H1 (cell line): ENCODE results near the gene HTN1. TPM values are rescaled to one million over a fixed set of nuclear protein-coding genes. Genes with fewer than 3 reads are reported as not detected.

Experiments used
- CTCF ChIA-PET: fragments of 300-600 bp; sonication (Branson Sonifier 250); formaldehyde crosslinking; loops from one replicate; lab custom pipeline; 2021; ENCODE audit not compliant: partially characterized antibody; lab: Charles Lee
- POLR2A ChIA-PET: fragments of 300-600 bp; sonication (Branson Sonifier 250); formaldehyde crosslinking; loops from one replicate; lab custom pipeline; 2021; ENCODE audit warnings: inconsistent platforms; ENCODE audit not compliant: partially characterized antibody; lab: Charles Lee
- DNase-seq, 2 experiments: peaks; one replicate each; pipeline versions ENCODE4 v3.0.0 to v3.0.0-alpha.2; 2010 to 2022; ENCODE audit warnings: low spot score in 2 of 2, low read depth in 1 of 2, mixed read lengths in 1 of 2
- FAIRE-seq: peaks from 2 replicates; lab custom pipeline; 2011; peaks lifted over from hg19 to GRCh38; lab: Jason Lieb, UNC
- H2AFZ ChIP-seq: 2 replicates; pipeline ENCODE4 v1.8.1; 2012; ENCODE audit warnings: low read length, inconsistent platforms
- H2AK5ac ChIP-seq: 2 replicates; pipeline ENCODE4 v1.6.1; 2013; ENCODE audit warnings: low read depth, low read length
- H2BK120ac ChIP-seq: replicated peaks from 2 replicates; pipeline ENCODE3; 2013; ENCODE audit warnings: low read depth, low read length, inconsistent platforms
- H2BK12ac ChIP-seq: 2 replicates; pipeline ENCODE4 v1.6.1; 2013; ENCODE audit warnings: low read depth, low read length
- H2BK15ac ChIP-seq: 2 replicates; pipeline ENCODE4 v1.6.1; 2013; ENCODE audit warnings: low read length
- H2BK20ac ChIP-seq: 2 replicates; pipeline ENCODE4 v1.6.1; 2013; ENCODE audit warnings: low read length
- H2BK5ac ChIP-seq: 2 replicates; pipeline ENCODE4 v1.6.1; 2013; ENCODE audit warnings: low read depth, low read length
- H3K14ac ChIP-seq: 2 replicates; pipeline ENCODE4 v1.6.1; 2013; ENCODE audit warnings: inconsistent platforms; ENCODE audit not compliant: insufficient read length
- H3K18ac ChIP-seq: 2 replicates; pipeline ENCODE4 v1.6.1; 2013; ENCODE audit warnings: low read length; ENCODE audit errors: extremely low read depth
- H3K23ac ChIP-seq: 2 replicates; pipeline ENCODE4 v1.6.1; 2013; ENCODE audit warnings: inconsistent platforms; ENCODE audit not compliant: insufficient read length
- H3K23me2 ChIP-seq: 2 replicates; pipeline ENCODE4 v1.6.1; 2013; ENCODE audit warnings: low read depth, low read length
- H3K27ac ChIP-seq: 2 replicates; pipeline ENCODE4 v1.6.1; 2011; ENCODE audit warnings: low read depth, low read length, inconsistent platforms
- H3K27me3 ChIP-seq, 4 experiments: replicated peaks in 1 of 4; 1 replicate in 1 of 4; 2 replicates in 3 of 4; pipeline versions ENCODE4 v1.6.1 to v1.8.1; 2011 to 2013; ENCODE audit warnings: low read length in 3 of 4, mild to moderate bottlenecking in 3 of 4, inconsistent platforms in 2 of 4, mixed read lengths in 2 of 4, moderate library complexity in 1 of 4; ENCODE audit not compliant: control insufficient read depth in 3 of 4, insufficient read depth in 3 of 4; ENCODE audit errors: extremely low read depth in 1 of 4
- H3K36me3 ChIP-seq, 4 experiments: 2 replicates each; pipeline versions ENCODE4 v1.6.1 to v1.8.1; 2011 to 2013; ENCODE audit warnings: mild to moderate bottlenecking in 4 of 4, low read length in 3 of 4, moderate library complexity in 2 of 4, control low read depth in 1 of 4, inconsistent platforms in 1 of 4; ENCODE audit not compliant: insufficient read depth in 4 of 4, control insufficient read depth in 2 of 4
- H3K4ac ChIP-seq: replicated peaks from 2 replicates; pipeline ENCODE3; 2013; ENCODE audit warnings: low read length, low read depth, mixed read lengths, inconsistent platforms; ENCODE audit not compliant: insufficient read length
- H3K4me1 ChIP-seq, 4 experiments: replicated peaks in 1 of 4; 1 replicate in 1 of 4; 2 replicates in 3 of 4; pipeline versions ENCODE4 v1.6.1 to v1.8.1; 2011 to 2013; ENCODE audit warnings: low read length in 3 of 4, inconsistent platforms in 2 of 4, mixed read lengths in 1 of 4; ENCODE audit not compliant: insufficient read depth in 4 of 4, control insufficient read depth in 3 of 4
- H3K4me2 ChIP-seq, 2 experiments: 2 replicates each; pipeline versions ENCODE4 v1.6.1 to v1.8.1; 2011 to 2013; ENCODE audit warnings: low read depth in 2 of 2, low read length in 2 of 2, control low read depth in 1 of 2, inconsistent platforms in 1 of 2, mild to moderate bottlenecking in 1 of 2; ENCODE audit not compliant: insufficient read depth in 1 of 2
- H3K4me3 ChIP-seq, 4 experiments: fragments of 200-600, 300-600 bp in 1 of 4; sonication (generic), shearing (Covaris generic), sonication (Bioruptor Twin) in 1 of 4; 2 replicates each; pipeline versions ENCODE4 v1.5.1 to v1.8.1; 2011 to 2016; ENCODE audit warnings: low read length in 4 of 4, low read depth in 3 of 4, control low read depth in 2 of 4, inconsistent platforms in 2 of 4, mild to moderate bottlenecking in 2 of 4, mixed read lengths in 1 of 4, moderate library complexity in 1 of 4; ENCODE audit not compliant: insufficient read depth in 2 of 4; ENCODE audit errors: extremely low read depth in 1 of 4
- H3K56ac ChIP-seq: replicated peaks from 2 replicates; pipeline ENCODE3; 2013; ENCODE audit warnings: low read depth, mild to moderate bottlenecking, mixed read lengths, low read length, inconsistent platforms; ENCODE audit not compliant: insufficient read length
- H3K79me1 ChIP-seq: 2 replicates; pipeline ENCODE4 v1.6.1; 2013; ENCODE audit warnings: low read depth, low read length, control low read depth
- H3K79me2 ChIP-seq, 2 experiments: 2 replicates each; pipeline versions ENCODE4 v1.6.1 to v1.8.1; 2012 to 2013; ENCODE audit warnings: low read length in 2 of 2, mild to moderate bottlenecking in 2 of 2, inconsistent platforms in 1 of 2; ENCODE audit not compliant: insufficient read depth in 2 of 2, control insufficient read depth in 1 of 2
- H3K9ac ChIP-seq, 4 experiments: replicated peaks in 1 of 4; 1 replicate in 1 of 4; 2 replicates in 3 of 4; pipeline versions ENCODE4 v1.6.1 to v1.8.1; 2011 to 2013; ENCODE audit warnings: low read depth in 3 of 4, low read length in 3 of 4, control low read depth in 2 of 4, mild to moderate bottlenecking in 2 of 4, moderate library complexity in 2 of 4, inconsistent platforms in 1 of 4; ENCODE audit errors: extremely low read depth in 1 of 4
- H3K9me3 ChIP-seq, 2 experiments: 2 replicates each; pipeline versions ENCODE4 v1.6.1 to v1.8.1; 2012 to 2013; ENCODE audit warnings: mild to moderate bottlenecking in 2 of 2, moderate library complexity in 2 of 2, control low read depth in 1 of 2, inconsistent platforms in 1 of 2, low read depth in 1 of 2, low read length in 1 of 2, mixed read lengths in 1 of 2; ENCODE audit not compliant: insufficient read depth in 2 of 2
- H4K20me1 ChIP-seq, 2 experiments: replicated peaks in 1 of 2; 2 replicates each; pipeline versions ENCODE3 to v1.8.1; 2011 to 2013; ENCODE audit warnings: inconsistent platforms in 2 of 2, low read length in 2 of 2, mild to moderate bottlenecking in 1 of 2; ENCODE audit not compliant: insufficient read depth in 2 of 2, control insufficient read depth in 1 of 2
- H4K5ac ChIP-seq: 2 replicates; pipeline ENCODE4 v1.6.1; 2013; ENCODE audit warnings: low read length, low read depth, mixed read lengths, inconsistent platforms; ENCODE audit not compliant: insufficient read length
- H4K8ac ChIP-seq: 2 replicates; pipeline ENCODE4 v1.8.0; 2013; ENCODE audit warnings: mild to moderate bottlenecking, moderate library complexity, low read length, inconsistent platforms; ENCODE audit not compliant: insufficient read depth; ENCODE audit errors: extremely low read depth
- H4K91ac ChIP-seq: replicated peaks from 2 replicates; pipeline ENCODE3; 2013; ENCODE audit warnings: low read length, mixed read lengths, inconsistent platforms; ENCODE audit not compliant: insufficient read length
- BACH1 ChIP-seq: IDR thresholded peaks from 2 replicates; pipeline ENCODE4 v1.6.1; 2012; ENCODE audit warnings: low read length, improper control_type of control experiment
- CBX5 ChIP-seq: fragments of 300-800, 300-1000 bp; sonication (generic); IDR thresholded peaks from 2 replicates; pipeline ENCODE4 v1.7.1; 2016; ENCODE audit warnings: antibody characterized with exemption, low read length, low read depth
- CTBP2 ChIP-seq: IDR thresholded peaks from 2 replicates; pipeline ENCODE4 v1.7.0; 2011; ENCODE audit warnings: borderline replicate concordance, mild to moderate bottlenecking, moderate library complexity, mixed read lengths, low read length; ENCODE audit not compliant: insufficient read depth, insufficient read length
- CTCF ChIP-seq, 3 experiments: IDR thresholded peaks; 1 replicate in 2 of 3; 2 replicates in 1 of 3; pipeline versions ENCODE4 v1.5.1 to v1.6.1; 2011; ENCODE audit warnings: low read length in 3 of 3, mild to moderate bottlenecking in 3 of 3, inconsistent platforms in 2 of 3, low read depth in 1 of 3, moderate library complexity in 1 of 3; ENCODE audit not compliant: insufficient read depth in 1 of 3; ENCODE audit errors: control extremely low read depth in 1 of 3
- JUN ChIP-seq: IDR thresholded peaks from 2 replicates; pipeline ENCODE4 v1.6.1; 2011; ENCODE audit warnings: low read depth, mild to moderate bottlenecking, improper control_type of control experiment, low read length
- JUND ChIP-seq: IDR thresholded peaks from 2 replicates; pipeline ENCODE4 v1.6.1; 2011; ENCODE audit warnings: mild to moderate bottlenecking, improper control_type of control experiment, low read length
- KDM4A ChIP-seq: IDR thresholded peaks from one replicate; pipeline ENCODE4 v1.7.1; 2012; ENCODE audit warnings: low read depth, mild to moderate bottlenecking, moderate library complexity, low read length, inconsistent platforms; ENCODE audit not compliant: severe bottlenecking
- RBBP5 ChIP-seq: IDR thresholded peaks from 2 replicates; pipeline ENCODE4 v1.7.1; 2012; ENCODE audit warnings: low read depth, mild to moderate bottlenecking, inconsistent platforms, low read length, moderate library complexity, borderline replicate concordance
- SIN3A ChIP-seq, 2 experiments: IDR thresholded peaks in 1 of 2; conservative IDR thresholded peaks in 1 of 2; 2 replicates each; pipeline ENCODE4 v1.6.1; 2011 to 2012; ENCODE audit warnings: low read length in 2 of 2, improper control_type of control experiment in 1 of 2, low read depth in 1 of 2, mild to moderate bottlenecking in 1 of 2
- TAF7 ChIP-seq: optimal IDR thresholded peaks from 2 replicates; pipeline ENCODE3; 2011; ENCODE audit warnings: low read depth, mild to moderate bottlenecking, inconsistent platforms, low read length, moderate library complexity, borderline replicate concordance
- WGBS, 2 experiments: shearing (Covaris generic) in 1 of 2; methylation state at CpG; one replicate each; pipeline versions ENCODE4 v1.1.6 to v1.1.7; 2013 to 2015; ENCODE audit warnings: low lambda C conversion rate in 2 of 2, mixed read lengths in 2 of 2, inconsistent platforms in 1 of 2, low coverage in 1 of 2, missing lambda C conversion rate in 1 of 2; ENCODE audit not compliant: insufficient replicate concordance in 2 of 2, insufficient coverage in 1 of 2, insufficient read length in 1 of 2; ENCODE audit errors: extremely low coverage in 1 of 2, missing lambda C conversion rate in 1 of 2; 5-methylcytosine and 5-hydroxymethylcytosine counted together
- polyA plus RNA-seq, 7 experiments: library from polyadenylated mRNA; depleted of rRNA in 3 of 7; stranded (reverse) in 5 of 7; unstranded in 2 of 7; fragments of >200 nt in 5 of 7; fragments of 200-250 nt in 2 of 7; gene quantifications; 1 replicate in 5 of 7; 2 replicates in 1 of 7; 4 replicates in 1 of 7; pipeline versions ENCODE4 v1.2.1 to v1.2.3, GENCODE V29; 2011 to 2013; ENCODE audit warnings: missing spikeins in 2 of 7, mixed read lengths in 2 of 7
- total RNA-seq: library from RNA; stranded (reverse); fragmentation: NEBNext Ultra II Directional; extraction: Animal tissue kit (Norgen Biotek cat#: 25700); gene quantifications from 2 replicates; pipeline ENCODE4 v1.2.1, GENCODE V29; 2021
- TF ChIP-seq, protein P1 (sequence below): IDR thresholded peaks from 2 replicates; pipeline ENCODE4 v1.6.1; 2011; ENCODE audit warnings: low read depth, mild to moderate bottlenecking, low read length; ENCODE audit not compliant: insufficient read depth

Gene HTN1
- total and polyA plus RNA-seq, 2 of the 8 experiments (the other 6 are each of a cell fraction or from before 2014, with no cell fraction given) = not detected

- H4K5ac ChIP-seq = no peak overlapping the region
- no peak overlapping the region for H3K27ac ChIP-seq
- CTCF ChIA-PET = no interaction called here
- WGBS, 2 experiments = 88% methylated on average over 1 of the region's 1 CpG; no CpG with 5 or more reads in 1 of the 2 experiments
- no peak overlapping the region for H2BK120ac ChIP-seq
- H3K9me3 ChIP-seq = peaks cover 0 to 2% of the 10 kb centered on the region in 2 experiments; a peak in 1 of 4 replicates
- no peak overlapping the region for H3K18ac ChIP-seq
- H4K91ac ChIP-seq = no peak overlapping the region
- no peak overlapping the region for H4K8ac ChIP-seq
- H3K4me3 ChIP-seq = no peak overlapping the region
- no peak overlapping the region for H2BK5ac ChIP-seq
- H4K20me1 ChIP-seq = no peaks in the 10 kb centered on the region
- H3K56ac ChIP-seq = no peak overlapping the region
- no peak overlapping the region for H3K14ac ChIP-seq
- H2AFZ ChIP-seq = no peak overlapping the region
- no peak overlapping the region for H3K23ac ChIP-seq
- no peak overlapping the region for H2BK12ac ChIP-seq
- DNase-seq (no peak), FAIRE-seq (no peak)
- peaks cover 2% of the 10 kb centered on the region; the same call in 1 of the 2 replicates for H3K23me2 ChIP-seq
- no peak overlapping the region for H2BK20ac ChIP-seq
- no peak overlapping the region for H2BK15ac ChIP-seq
- no peaks in the 10 kb centered on the region for H3K36me3 ChIP-seq
- no peak overlapping the region for H3K4ac ChIP-seq
- H3K9ac ChIP-seq = no peak overlapping the region
- POLR2A ChIA-PET = no interaction called here
- H3K4me2 ChIP-seq = no peak overlapping the region
- no peaks in the 10 kb centered on the region for H3K27me3 ChIP-seq
- H3K4me1 ChIP-seq = no peaks in the 10 kb centered on the region
- H2AK5ac ChIP-seq = no peak overlapping the region
- no peaks in the 10 kb centered on the region for H3K79me1 ChIP-seq
- H3K79me2 ChIP-seq = no peaks in the 10 kb centered on the region
- TF ChIP-seq JUND (no peak), JUN (no peak), CTBP2 (no peak), KDM4A (no peak), CTCF (IDR thresholded peaks at IDR 0.05; ENCODE audit: control extremely low read depth in 1 of 3, insufficient read depth in 1 of 3, low read depth in 1 of 3, low read length in 3 of 3) (no peak), SIN3A (conservative IDR thresholded peaks at IDR 0.05 in 1 of 2, IDR thresholded peaks at IDR 0.05 in 1 of 2; ENCODE audit: low read depth in 1 of 2, low read length in 2 of 2) (no peak), TAF7 (no peak), BACH1 (no peak), RBBP5 (no peak), CBX5 (no peak)
- TF ChIP-seq, protein P1, sequence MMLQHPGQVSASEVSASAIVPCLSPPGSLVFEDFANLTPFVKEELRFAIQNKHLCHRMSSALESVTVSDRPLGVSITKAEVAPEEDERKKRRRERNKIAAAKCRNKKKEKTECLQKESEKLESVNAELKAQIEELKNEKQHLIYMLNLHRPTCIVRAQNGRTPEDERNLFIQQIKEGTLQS = no peak
These were observed 7.4 kb downstream of the HTN1 start for GRCh38 chr4:70057651-70058050.
